Dedifferentiated amniotic fluid mesenchymal stem cell (primary cell): ENCODE measurements around the gene HEBP1.
"Not testable (repeated sequence)": the region's sequence is repeated elsewhere in the genome, so short reads cannot be mapped to it uniquely, and the experiment has no call there.

ENCODE experiments used
- DNase-seq: peaks from one replicate; pipeline ENCODE4 v3.0.0-alpha.2; 2016; ENCODE audit errors: extremely low spot score

The HEBP1 gene, protein sequence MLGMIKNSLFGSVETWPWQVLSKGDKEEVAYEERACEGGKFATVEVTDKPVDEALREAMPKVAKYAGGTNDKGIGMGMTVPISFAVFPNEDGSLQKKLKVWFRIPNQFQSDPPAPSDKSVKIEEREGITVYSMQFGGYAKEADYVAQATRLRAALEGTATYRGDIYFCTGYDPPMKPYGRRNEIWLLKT

DNA sequence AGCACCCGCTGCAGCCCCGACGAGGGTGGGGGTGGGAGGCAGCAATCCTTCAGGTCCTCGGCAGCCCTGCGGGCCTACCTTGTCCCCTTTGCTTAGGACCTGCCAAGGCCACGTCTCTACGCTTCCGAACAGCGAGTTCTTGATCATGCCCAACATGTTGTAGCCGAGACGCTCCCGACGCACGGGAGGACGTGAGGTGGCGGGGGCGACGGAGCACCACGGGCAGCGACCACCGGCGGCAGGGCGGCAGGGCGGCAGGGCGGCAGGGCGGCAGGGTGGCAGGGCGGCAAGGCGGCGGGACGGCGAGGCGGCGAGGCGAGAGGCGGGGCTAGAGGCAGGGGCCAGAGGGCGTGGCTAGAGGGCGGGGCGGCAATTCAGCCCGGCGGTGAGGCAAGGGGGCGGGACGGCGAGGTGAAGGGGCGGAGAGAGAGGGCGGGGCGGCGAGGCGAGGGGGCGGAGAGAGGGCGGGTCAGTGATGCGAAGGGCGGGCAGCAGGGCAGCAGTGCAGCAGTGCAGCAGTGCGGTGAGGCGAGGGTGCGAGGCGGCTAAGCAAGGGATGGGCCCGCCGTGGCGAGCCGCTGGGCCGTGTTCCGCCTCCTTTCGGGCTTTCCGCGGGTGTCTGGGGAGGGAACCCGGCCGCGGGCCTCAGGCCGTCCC is at the start of gene HEBP1:
TSS of gene HEBP1 (minus strand) at position 307 of the 657 bp plus-strand sequence. CDS start at position 156, 151 bp downstream.
- peak; percentile 83 for DNase-seq

DNA sequence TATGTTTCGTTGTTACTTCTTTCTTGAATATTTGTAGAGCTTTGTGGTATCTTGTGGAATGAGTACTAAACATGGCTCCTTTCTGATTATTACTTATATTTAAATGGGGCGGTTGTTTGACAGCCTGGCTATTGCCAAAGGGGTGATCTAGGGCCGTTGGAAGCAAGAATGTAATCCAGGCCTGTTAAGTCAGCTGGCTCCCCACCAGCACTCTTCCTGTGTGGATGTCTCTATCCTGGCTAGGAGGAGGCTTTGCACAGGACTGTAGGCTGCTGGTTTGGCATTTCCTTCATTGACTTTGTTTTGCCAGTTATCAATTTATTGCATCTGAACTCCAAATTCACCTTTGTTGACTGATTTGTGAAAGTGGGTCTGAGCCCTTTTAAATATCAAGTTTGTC is 49.8 kb upstream of the HEBP1 start:
- DNase-seq: no peak

DNA sequence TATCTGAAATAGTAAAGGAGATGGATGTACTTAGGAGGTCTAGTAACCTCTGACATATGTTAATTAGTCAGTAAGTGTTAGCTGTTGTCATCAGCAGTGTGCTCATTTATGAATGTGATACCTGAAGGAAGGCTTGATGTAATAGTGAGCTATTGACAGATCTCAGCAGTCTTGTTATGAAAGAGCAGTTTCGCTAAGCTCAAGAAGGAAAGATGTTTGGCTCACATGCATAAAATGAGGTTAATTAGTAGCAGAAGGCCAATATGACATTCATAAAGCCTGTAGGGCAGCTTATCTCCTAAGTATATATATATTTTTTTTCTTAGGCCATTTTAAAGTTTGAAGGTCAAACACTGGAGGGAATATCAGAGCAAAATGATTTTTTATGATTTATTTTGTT is 46.9 kb upstream of the HEBP1 start:
- no peak for DNase-seq

DNA sequence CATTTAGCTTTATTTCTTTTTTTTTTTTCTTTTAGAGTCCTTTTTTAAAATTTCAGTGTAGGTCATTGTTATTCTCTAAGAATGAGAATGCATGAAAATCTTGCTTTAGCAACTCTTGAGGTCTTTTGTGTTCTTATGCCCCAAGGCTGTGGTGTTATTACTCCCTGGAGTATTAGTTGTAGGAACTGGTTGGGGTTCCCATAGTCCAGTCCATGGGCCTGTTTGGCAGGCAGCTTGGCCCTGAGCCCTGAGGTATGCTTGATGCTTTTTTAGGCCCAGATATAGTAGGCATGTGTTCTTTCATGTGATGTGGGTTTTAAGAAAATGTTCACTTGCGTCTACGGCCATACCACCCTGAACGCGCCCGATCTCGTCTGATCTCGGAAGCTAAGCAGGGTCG is 45.8 kb upstream of the HEBP1 start:
- no peak for DNase-seq

DNA sequence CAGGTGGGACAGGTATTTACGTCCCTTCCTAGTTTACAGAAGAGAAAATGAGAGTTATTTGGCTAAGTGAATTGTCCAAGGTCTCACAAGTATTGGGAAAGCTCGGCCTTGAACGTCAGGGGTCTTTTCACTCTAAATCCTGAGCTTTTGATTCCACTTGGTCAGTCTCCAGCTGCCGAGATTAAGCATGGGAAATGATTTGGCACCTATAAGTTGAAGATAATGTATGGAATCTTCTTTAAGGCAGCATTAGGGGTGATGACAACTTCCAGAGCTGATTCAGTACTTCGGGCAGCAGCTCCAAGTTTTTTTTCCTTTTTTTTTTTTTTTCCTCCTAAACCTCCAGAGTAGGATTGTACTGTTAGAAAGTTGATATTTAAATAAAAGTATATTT is 44.8 kb upstream of the HEBP1 start:
- DNase-seq: no peak

DNA sequence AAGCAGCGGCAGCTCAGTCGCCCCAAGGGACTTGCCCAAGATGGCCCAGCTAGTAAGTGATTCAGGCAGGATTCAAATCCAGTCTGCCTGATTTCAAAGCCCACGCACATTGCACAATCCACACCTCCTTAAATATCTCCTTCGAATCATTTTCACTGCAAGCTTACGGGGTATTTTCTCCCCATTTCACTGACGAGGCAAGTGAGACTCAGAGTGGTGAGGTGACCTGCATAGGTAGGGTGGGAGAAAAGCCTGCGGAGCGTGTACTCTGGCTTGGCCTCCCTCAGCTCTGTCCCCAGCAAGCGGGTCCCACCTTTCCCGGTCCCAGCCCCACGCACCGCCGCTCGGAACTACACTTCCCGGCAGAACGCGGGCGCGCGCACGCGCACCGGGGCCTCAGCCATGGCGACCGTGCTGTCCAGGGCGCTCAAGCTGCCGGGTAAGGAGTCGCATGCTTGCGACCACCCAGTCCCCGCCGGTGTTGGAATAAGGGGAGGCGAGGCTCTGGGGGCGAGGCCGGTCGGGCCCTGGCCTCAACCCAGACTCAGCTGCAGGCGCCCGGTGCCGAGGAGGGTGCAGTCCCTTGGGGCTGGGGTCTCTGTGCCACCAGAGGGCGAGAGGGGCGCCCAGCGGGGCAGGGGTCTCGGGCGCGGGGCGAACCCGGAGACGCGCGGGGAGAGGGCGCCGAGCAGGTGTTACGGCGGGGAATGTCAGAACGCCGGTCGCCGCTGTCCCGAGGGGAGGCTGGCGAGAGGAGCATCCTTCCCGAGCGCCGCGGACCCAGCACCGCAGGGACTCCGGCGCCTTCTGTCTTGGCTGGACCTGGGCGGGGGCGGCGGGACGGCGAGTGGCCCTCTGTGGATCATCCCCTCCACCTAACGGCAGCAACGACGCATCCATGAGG is 44.2 kb upstream of the HEBP1 start, which contains the start of gene FAM234B:
TSS of gene FAM234B (plus strand) at position 380 of the 904 bp plus-strand sequence. CDS start at position 403, 23 bp downstream.
- peak; percentile 32 for DNase-seq

DNA sequence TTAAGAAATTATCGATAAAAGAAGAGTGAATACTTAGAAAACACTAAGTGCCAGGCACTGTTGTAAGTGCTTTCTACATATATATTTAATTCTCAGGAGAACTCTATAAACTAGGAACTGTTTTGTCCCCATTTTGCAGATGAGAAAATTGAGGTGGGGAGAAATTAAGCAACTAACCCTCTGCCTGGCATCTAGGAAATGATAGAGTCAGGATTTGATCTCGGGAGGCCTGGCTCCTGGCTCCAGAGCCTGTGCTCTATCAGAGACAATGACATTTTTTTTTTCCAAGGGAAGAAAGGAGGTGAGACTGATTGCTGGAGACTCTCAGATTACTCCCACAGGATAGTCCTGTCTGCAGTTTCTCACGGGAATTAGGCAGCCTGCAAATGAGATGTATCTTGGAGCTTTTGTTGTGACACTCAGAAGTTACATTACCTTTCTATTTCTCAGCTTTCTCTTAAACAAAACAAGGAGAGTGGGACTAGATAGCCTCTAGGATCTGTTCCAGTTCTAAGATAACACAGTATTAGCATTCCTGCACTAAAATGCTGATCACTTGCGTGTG is 42.7 kb upstream of the HEBP1 start:
- no peak for DNase-seq

DNA sequence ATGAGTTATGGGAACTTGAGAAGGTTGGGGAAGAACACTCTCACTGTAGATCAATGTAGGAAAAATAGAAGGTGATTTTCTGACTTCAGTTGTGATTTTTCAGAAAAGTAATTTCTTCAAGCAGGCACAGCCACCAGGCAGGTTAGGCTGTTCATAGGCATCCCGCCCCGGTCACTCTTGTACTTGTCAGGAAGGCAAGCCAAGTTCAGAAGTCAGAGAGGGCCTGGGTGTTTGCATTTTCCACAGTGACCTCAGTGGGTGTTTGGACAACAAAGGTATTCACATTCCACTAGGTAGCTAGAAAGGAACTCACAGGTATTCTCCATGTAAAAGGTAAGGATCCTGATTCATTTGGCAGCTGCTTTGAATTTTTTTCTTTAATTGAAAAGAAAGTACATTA is 41.2 kb upstream of the HEBP1 start:
- no peak for DNase-seq

DNA sequence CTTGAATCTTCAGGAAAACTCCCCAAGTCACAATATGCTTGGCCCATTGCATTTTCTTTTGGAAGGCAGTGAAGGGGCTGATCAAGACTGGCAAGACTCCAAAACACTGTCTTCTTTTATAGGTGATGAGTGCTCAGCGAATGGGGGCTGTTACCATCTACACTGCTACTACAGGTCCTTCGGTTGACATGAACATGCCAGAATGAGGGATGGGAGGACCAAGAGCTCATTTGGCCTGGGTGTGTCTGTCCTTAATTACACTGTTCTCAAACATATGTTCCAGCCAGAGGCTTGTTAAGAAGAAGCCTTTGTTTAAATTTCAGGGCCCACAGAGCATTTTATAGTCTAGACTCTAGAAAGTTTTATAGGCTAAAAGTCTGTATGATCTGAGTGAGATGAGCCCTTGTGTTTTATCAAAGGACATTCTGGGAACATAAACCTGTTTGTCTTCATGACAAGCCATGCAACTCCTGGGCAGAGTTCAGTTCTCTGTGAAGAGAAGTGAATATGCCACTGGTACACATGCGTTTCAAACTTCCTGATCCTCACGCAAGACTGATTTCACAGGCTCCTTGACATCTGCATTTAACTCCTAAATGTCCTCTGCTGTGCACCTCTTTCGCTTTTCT is 39.4 kb upstream of the HEBP1 start:
- DNase-seq: no peak

DNA sequence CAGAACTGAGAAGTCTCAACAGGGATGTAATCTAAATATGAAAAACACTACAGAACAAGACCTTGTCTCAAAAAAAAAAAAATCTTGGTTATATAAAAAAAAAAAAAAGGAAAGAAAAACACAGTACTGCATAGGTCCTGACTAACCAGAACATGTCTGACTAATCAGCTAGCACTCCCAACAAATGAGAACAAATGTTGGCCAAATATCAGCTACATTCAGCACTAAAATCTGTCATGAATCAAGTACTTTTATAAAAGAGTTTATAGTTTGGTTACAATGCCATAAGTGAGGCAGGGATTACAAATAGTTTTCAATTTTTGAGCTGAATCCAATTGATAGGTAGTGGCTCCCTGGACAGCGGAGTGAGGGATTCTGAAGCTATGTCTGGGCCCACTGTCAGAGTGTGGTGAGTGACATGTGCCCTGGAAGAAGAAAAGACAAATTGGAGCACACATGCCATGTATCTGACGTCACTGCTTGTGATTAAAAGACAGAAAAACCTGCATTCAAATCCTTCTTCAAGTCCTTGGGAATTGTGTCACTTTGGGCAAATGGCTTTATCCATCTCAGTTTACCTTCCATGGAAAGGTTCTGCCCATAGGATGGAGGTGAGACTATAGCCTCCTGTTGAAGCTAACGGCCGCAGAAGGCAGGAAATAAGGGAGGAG is 38.6 kb upstream of the HEBP1 start:
- DNase-seq: no peak

DNA sequence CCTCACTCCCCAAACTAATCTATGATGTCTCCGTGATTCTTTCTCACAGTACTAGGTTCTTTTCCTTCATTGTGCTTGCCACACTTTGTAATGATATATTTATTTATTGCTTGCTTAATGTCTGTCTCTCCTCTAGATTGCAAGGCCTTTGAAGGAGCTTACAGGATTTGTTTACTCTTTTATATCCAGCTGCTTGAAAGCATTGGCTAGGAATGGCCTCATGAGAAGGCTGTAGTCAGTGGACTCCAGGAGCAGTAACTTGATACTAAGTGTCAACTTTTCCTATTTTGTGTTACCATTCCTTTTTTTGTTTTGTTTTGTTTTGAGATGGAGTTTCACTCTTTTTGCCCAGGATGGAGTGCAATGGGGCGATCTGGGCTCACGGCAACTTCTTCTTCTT is 36.8 kb upstream of the HEBP1 start:
- DNase-seq: no peak

DNA sequence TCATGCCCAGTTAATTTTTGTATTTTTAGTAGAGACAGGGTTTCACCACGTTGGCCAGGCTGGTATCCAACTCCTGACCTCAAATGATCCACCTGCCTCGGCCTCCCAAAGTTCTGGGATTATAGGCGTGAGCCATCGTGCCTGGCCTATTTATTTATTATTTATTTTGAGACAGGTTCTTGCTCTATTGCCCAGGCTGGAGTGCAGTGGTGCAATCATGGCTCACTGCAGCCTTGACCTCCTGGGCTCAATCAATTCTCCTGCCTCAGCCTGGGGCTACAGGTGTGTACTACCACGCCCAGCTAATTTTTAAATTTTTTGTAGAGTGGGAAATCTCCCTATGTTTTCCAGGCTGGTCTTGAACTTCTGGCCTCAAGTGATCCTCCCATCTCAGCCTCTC is 35.3 kb upstream of the HEBP1 start:
- not testable (repeated sequence) for DNase-seq

DNA sequence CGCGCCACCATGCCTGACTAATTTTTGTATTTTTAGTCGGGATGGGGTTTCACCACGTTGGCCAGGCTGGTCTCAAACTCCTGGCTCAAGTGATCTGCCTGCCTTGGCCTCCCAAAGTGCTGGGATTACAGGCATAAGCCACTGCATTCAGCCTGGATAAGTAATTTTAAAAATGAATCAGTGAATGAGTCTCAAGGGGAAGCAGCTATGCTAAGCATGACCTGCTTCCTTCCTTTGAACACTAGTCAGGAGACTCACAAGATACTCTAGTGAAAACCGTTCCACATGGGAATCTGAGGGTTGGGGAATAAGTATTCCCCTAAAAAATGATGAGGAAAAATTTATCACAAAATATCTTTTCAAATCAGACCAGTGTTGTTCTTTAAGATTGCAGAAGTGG is 33.4 kb upstream of the HEBP1 start:
- no peak for DNase-seq

DNA sequence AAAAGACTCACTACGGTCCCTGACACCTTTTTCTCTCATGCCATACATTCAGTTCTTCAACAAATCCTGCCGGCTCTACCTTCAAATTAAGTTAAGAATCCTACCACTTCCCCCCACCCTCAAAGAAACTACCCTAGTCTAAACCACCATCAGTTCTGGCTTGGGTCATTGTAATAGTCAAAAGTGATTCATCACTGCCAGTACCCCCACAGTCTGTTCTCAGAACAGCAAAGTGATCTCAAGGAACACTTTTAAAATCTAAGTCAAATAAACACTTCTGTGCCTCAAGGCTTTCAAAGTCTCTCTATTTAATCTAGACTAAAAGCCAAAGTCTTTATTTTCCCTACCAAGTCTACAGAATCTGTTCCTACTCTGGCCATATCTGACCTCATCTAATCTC is 32.1 kb upstream of the HEBP1 start:
- DNase-seq: no peak

DNA sequence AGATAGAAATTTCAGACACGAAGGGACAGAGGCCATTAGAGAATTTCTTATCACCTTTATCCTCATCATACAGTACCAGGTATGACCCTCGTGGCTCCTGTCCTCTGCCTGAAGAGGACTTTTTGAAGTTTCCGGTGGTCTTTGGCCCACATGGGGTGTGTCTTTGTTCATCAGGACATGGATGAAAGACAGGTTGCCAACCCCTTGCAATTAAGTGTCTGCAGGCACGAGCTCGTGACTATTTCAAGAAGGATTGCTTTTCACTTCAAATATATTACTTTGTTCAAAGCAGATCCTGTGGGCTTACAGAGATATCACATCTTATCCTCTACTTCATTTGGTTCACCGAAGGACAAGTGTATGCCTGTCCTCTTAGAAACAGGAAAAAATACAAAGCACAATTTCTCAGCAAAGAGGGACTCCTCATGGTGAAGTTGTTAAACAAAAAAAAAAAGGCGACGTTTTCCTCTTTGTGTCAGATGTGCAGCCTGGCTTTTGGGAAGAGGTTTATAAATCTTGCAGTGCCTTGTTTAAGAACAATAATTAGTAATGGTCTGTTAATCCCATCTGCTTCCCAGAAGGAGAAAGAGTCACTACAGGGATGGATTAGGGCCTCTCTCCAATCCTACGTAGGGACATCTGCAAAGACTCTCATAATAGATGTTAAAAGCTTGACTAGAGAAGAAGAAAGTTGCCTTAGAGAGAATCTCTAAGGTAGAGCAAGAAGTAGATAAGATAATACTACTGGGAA is 30.7 kb upstream of the HEBP1 start:
- DNase-seq: no peak

DNA sequence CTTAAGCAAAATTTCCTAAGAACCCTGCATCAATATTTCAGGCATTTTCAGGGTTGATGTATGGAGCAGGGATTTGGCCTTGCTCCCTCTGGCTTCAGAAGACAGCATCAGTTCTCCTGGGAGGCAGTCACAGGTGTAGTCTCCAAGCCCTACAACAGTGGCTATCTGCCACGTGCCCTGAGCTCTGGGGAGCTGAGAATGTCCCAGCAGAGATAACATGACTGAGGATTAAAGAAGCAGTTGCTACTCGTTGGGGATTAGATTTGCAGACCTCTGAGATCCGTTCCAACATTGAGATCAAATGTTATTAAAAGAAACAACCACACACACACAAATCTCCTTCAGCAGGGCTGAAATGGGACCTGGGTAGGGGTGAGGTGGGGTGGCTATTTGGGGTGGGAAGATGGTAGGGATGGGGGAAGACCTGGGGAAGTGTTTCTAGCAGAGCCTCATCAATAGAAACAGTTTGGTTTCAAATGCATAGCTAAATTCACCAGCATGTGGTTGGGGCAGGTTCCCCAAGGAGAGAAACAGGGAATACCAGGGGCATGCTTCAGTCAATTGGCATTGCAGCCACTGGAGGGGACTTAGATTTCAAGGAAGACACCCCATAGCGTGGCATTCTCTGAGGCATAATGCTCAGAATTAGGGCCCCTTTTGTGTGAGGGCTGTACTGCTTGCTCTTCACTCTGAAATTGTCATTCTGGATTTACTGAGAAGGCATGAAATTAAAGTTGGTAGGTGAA is 28.9 kb upstream of the HEBP1 start:
- no peak for DNase-seq

DNA sequence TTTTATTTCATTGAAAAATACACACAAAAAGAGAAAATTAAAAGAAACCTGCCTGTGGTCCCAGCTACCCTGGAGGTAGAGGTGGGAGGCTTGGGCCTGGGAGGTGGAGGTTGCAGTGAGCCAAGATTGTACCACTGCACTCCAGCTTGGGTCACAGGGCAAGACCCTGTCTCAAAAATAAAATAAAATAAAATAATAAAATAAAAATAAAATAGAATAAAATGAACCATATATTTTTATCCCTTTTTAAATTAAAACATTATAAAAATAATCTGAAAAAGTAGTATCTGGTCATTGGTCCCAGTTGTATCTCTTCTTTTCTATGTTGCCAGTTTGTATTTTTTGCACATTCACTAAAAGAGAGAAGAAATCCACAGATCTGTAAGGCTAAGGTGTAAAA is 27.4 kb upstream of the HEBP1 start:
- no peak for DNase-seq

DNA sequence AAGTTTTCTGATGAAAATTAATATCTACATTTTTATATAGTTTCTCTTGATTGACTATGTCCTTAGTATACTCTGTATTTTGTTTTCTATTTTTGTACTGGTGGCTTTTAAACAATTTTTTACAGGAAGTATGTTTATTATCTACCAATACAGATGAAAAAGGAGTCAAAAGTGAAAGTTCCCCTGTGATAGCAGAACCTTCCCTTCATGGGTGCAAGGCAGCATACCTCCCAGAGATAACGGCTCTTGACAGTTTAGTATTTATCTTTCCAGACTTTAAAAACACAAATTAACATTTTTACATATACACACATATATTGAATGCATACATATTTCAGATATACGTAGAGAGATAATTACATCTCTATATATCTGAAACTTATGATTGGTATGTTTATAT is 27.0 kb upstream of the HEBP1 start:
- no peak for DNase-seq

DNA sequence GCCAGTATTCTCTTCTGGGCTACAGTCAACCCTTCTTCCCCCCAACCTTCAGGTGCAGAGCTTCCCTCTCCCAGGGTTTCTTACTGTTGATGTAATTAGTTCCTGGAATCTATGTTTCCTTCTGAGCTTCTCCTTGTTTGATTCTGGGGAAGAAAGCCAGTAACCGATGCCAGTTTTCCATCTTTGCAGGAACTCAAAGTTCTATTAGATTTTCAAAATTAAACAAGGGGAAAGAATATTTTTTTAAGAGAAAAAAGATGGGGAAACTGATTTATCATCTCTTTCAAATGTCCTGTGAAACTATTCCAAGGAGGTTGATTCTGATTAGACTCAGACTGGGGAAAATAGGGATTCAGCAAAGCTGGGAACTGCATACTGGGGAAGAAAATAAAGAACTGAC is 26.2 kb upstream of the HEBP1 start:
- DNase-seq: no peak

DNA sequence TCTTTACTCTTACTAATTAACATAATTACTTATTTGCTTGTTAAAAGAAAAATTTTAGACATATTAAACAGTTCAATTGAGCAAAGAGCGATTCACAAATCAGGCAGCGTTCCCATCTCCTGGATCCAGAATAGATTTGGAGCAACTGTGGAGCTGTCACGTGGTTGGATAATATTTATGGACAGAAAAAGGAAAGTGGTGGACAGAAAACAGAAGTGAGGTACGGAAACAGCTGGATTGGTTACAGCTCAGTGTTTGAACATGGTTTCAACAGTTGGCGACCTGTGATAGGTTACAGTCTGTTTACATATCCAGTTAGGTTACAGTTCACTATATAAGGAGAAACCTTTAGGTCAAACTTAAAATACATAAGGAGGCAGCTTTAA is 24.5 kb upstream of the HEBP1 start:
- no peak for DNase-seq
